Mucosa of descending colon (tissue), 3 donors: ENCODE measurements around the gene TENM4. TPM values are rescaled to one million over a fixed set of nuclear protein-coding genes. Genes with fewer than 3 reads are reported as not detected.

Experiments
- ATAC-seq: fragments of 200-7000 bp; cut with Tn5 transposase; one replicate; pipeline ENCODE4 v1.9.1; 2020; ENCODE audit warnings: mild to moderate bottlenecking, moderate library complexity
- DNase-seq, 3 donors: peaks; one replicate each; pipeline ENCODE4 v3.0.0-alpha.2; 2020
- H3K36me3 ChIP-seq: fragments of 200-600 bp; one replicate; pipeline ENCODE4 v1.8.0; 2021; ENCODE audit warnings: low read depth, mild to moderate bottlenecking
- H3K4me1 ChIP-seq: fragments of 200-600 bp; one replicate; pipeline ENCODE4 v1.8.0; 2021; ENCODE audit warnings: low read depth, mild to moderate bottlenecking
- H3K4me3 ChIP-seq: fragments of 200-600 bp; one replicate; pipeline ENCODE4 v1.8.0; 2021; ENCODE audit warnings: mild to moderate bottlenecking
- H3K9me3 ChIP-seq: fragments of 200-600 bp; one replicate; pipeline ENCODE4 v1.8.0; 2021; ENCODE audit warnings: mild to moderate bottlenecking
- CTCF ChIP-seq: fragments of 200-600 bp; IDR thresholded peaks from one replicate; pipeline ENCODE4 v1.8.0; 2022; ENCODE audit warnings: antibody characterized with exemption, mild to moderate bottlenecking
- intact Hi-C, 2 donors: fragments of 100-400 bp; cut with DNase I in 1 of 2; cut with micrococcal nuclease in 1 of 2; formaldehyde crosslinking; loops; one replicate each; pipeline versions ENCODE4 v1.11.0 to v1.11.1; 2022; cut with DNase I, micrococcal nuclease
- total RNA-seq, 3 donors: library from RNA; stranded (reverse); fragmentation: NEBNext Ultra II Directional in 2 of 3; extraction: Animal tissue kit (Norgen Biotek cat#: 25700) in 2 of 3; gene quantifications; one replicate each; pipeline versions ENCODE4 v1.2.1 to v1.2.4, GENCODE V29; 2021 to 2023
- donor health status: DM: no; HTN: no; CAD: no; lungs with moderate emphysema.
- donor health status: DM: no; HTN: no; CAD: no.
- donor health status: DM: no; HTN: yes; CAD: no.

Gene TENM4
- total RNA-seq, 3 donors from 2014 or later: 0.70 to 1.6 (median 1.2) TPM

- ATAC-seq: no peak
- no peak for TF ChIP-seq CTCF
- no peak for DNase-seq
- no peaks in the 10 kb centered on the region for H3K9me3 ChIP-seq
- intact Hi-C loops: no loop called here
- no peaks in the 10 kb centered on the region for H3K36me3 ChIP-seq
- H3K4me3 ChIP-seq: no peak overlapping the region
- peaks cover 17% of the 10 kb centered on the region for H3K4me1 ChIP-seq
These were observed 654.1 kb downstream of the TENM4 start for GRCh38 chr11:78786746-78787145.

DNA sequence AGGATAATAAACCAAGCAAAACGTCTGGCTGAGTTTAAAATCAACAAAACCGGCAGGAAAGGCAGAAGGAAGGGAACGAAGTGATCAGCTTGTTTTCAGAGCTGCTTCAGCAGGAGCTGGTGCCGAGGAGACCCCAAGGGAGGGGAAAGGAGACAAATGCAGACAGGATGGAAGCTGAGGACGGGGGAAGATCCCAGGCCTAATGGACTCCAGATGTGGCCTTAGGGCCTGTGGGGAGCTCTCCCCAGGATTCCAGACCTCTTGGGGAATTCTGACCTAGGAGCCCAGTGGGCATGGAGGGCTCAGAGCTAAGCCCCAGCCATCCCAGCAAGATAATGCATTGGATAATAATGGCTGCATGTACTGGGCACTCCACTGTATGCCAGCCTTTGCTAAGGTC is 654.7 kb downstream of the TENM4 start:
- Histone ChIP-seq H3K9me3 (no peaks in the 10 kb centered on the region), H3K36me3 (no peaks in the 10 kb centered on the region), H3K4me3 (no peak overlapping the region), H3K4me1 (peaks cover 17% of the 10 kb centered on the region)
- ATAC-seq (no peak), DNase-seq (no peak)
- intact Hi-C loops: no loop called here
- TF ChIP-seq CTCF: no peak

DNA sequence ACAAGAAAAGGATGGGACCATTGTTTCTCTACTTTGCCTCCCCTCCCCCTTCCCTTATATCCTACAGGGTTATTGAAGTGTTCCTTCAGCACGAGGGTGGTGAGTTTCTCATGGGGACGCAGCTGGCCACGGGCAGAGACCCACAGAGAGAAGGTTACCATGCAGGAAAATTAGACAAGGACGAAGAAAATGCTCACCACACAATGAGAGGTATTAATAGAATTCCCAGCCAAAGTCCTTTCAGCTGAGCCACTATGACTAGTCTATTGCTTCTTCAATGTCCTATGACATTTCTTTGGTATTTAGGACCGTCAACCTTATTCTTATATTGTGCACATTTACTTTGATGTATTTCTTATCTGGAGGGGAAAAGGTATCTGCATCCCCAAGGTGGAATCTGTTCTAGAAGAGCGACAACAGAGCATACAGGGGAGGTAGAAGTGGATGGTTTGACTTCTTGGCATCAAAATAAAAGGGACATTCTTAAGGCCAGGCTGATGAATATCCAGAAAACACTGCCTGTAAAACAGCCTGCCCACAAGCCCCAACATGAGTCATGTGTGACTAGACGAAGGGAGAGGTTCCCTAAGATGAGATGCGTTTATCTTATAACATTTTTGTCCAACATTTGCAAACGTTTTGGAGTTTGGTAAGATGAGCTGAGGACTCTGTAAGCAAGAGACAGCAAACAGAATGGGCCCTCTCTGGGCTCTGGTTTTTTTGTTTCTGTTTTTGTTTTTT is 656.3 kb downstream of the TENM4 start:
- H3K9me3 ChIP-seq: no peaks in the 10 kb centered on the region
- intact Hi-C loops: no loop called here
- no peak for TF ChIP-seq CTCF
- ATAC-seq (no peak), DNase-seq (no peak)
- peaks cover 17% of the 10 kb centered on the region for H3K4me1 ChIP-seq
- no peak overlapping the region for H3K4me3 ChIP-seq
- H3K36me3 ChIP-seq: no peaks in the 10 kb centered on the region

- TF ChIP-seq CTCF: no peak
- Histone ChIP-seq H3K9me3 (no peaks in the 10 kb centered on the region), H3K4me3 (no peak overlapping the region), H3K4me1 (peaks cover 17% of the 10 kb centered on the region), H3K36me3 (no peaks in the 10 kb centered on the region)
- ATAC-seq (no peak), DNase-seq (no peak)
- intact Hi-C loops: no loop called here
These were observed 657.0 kb downstream of the TENM4 start for GRCh38 chr11:78783846-78784245.

DNA sequence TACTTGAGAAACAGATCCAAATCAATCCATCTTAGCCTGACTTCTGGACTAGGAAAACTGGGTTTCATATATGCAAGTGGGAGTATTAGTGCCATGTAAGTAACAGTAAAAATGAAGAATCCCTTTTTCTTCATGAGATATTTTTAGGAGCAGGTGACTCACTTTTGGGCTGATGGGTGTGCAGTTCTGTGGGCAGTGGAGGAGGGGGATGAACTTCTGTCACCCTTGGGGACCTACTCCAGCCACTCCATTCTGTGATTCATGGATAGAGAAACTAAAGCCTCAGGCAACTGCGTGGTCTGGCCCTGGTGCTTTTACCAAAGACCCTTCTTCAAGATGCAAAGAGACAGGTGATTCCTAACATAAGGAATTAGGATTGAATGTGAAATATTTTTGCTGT is 657.5 kb downstream of the TENM4 start:
- Histone ChIP-seq H3K36me3 (no peaks in the 10 kb centered on the region), H3K4me3 (no peak overlapping the region), H3K4me1 (peaks cover 12% of the 10 kb centered on the region), H3K9me3 (no peaks in the 10 kb centered on the region)
- DNase-seq: no peak
- intact Hi-C loops: no loop called here
- no peak for TF ChIP-seq CTCF
- ATAC-seq: no peak
